SU-DHL-6 (cell line): ENCODE measurements around the gene CDC42EP4.

Experiments
- CTCF ChIP-seq: fragments of 200-600 bp; sonication (generic); IDR thresholded peaks from one replicate; pipeline ENCODE4 v1.5.1; 2017; ENCODE audit warnings: antibody characterized with exemption, mild to moderate bottlenecking, low read length, moderate library complexity; ENCODE audit not compliant: insufficient read depth, poor library complexity, severe bottlenecking
- EZH2phosphoT487 ChIP-seq: fragments of 200-600 bp; sonication (generic), shearing (Covaris generic); conservative IDR thresholded peaks from 2 replicates; pipeline ENCODE4 v1.6.1; 2018; ENCODE audit warnings: mild to moderate bottlenecking, antibody characterized with exemption, low read length, moderate library complexity, mixed read lengths

- no peak for TF ChIP-seq CTCF
- no peak for TF ChIP-seq EZH2phosphoT487
These were observed 13.1 kb upstream of the CDC42EP4 start for GRCh38 chr17:73324711-73325526.
